OCI-LY7 (cell line): ENCODE data around the gene CFAP77. TPM values are rescaled to one million over a fixed set of nuclear protein-coding genes. Genes with fewer than 3 reads are reported as not detected.

Source experiments
- BruUV-seq: library from RNA; stranded (reverse); fragments of 400-500 nt; replicated peaks from 2 replicates; lab custom pipeline; 2021; lab: Mats Ljungman, UMichigan
- CTCF ChIA-PET: fragments of 300-600 bp; sonication (Branson Sonifier 250); formaldehyde crosslinking; loops from one replicate; lab custom pipeline; 2022; ENCODE audit warnings: antibody characterized with exemption; ENCODE audit not compliant: unreplicated experiment; lab: Charles Lee
- POLR2A ChIA-PET: fragments of 300-600 bp; sonication (Branson Sonifier 250); formaldehyde crosslinking; loops from one replicate; lab custom pipeline; 2022; ENCODE audit warnings: antibody characterized with exemption; lab: Charles Lee
- DNase-seq: peaks from one replicate; pipeline ENCODE4 v3.0.0-alpha.2; 2015; ENCODE audit warnings: low spot score
- H2AFZ ChIP-seq: fragments of 200-600 bp; sonication (generic), shearing (Covaris generic); 2 replicates; pipeline ENCODE4 v1.6.1; 2014; ENCODE audit warnings: mild to moderate bottlenecking, antibody characterized with exemption, low read length, moderate library complexity
- H3K27ac ChIP-seq: fragments of 200-600 bp; sonication (generic); 2 replicates; pipeline ENCODE4 v1.5.1; 2014; ENCODE audit warnings: mixed run types, low read depth, mild to moderate bottlenecking, moderate library complexity, low read length, inconsistent platforms; ENCODE audit not compliant: poor library complexity, severe bottlenecking
- H3K36me3 ChIP-seq: fragments of 200-600 bp; sonication (generic); 2 replicates; pipeline ENCODE4 v1.6.1; 2014; ENCODE audit warnings: mild to moderate bottlenecking, antibody characterized with exemption, low read length, moderate library complexity, mixed read lengths; ENCODE audit not compliant: insufficient read depth
- H3K4me1 ChIP-seq: fragments of 200-600 bp; sonication (generic); 2 replicates; pipeline ENCODE4 v1.5.1; 2014; ENCODE audit warnings: mild to moderate bottlenecking, low read length; ENCODE audit not compliant: insufficient read depth, poor library complexity, severe bottlenecking
- H3K4me2 ChIP-seq: fragments of 200-600 bp; sonication (generic); 2 replicates; pipeline ENCODE4 v1.6.1; 2014; ENCODE audit warnings: mild to moderate bottlenecking, low read length
- H3K4me3 ChIP-seq: fragments of 200-600 bp; sonication (generic); 2 replicates; pipeline ENCODE4 v1.5.1; 2014; ENCODE audit warnings: mild to moderate bottlenecking, low read depth, low read length; ENCODE audit not compliant: poor library complexity, severe bottlenecking
- H3K79me2 ChIP-seq: fragments of 200-600 bp; sonication (generic); 2 replicates; pipeline ENCODE4 v1.6.1; 2016; ENCODE audit warnings: low read depth, mild to moderate bottlenecking, low read length, moderate library complexity, mixed read lengths; ENCODE audit not compliant: insufficient read depth
- H3K9me2 ChIP-seq: fragments of 200-600 bp; sonication (generic); 2 replicates; pipeline ENCODE4 v1.6.1; 2016; ENCODE audit warnings: mild to moderate bottlenecking, low read length, mixed read lengths; ENCODE audit not compliant: insufficient read depth
- H3K9me3 ChIP-seq: fragments of 200-600 bp; sonication (generic); 2 replicates; pipeline ENCODE4 v1.6.1; 2014; ENCODE audit warnings: mild to moderate bottlenecking, mixed run types, low read length, mixed read lengths
- H4K20me1 ChIP-seq: fragments of 200-600 bp; sonication (generic); 2 replicates; pipeline ENCODE4 v1.6.1; 2014; ENCODE audit warnings: mild to moderate bottlenecking, antibody characterized with exemption, low read length, moderate library complexity, mixed read lengths; ENCODE audit not compliant: insufficient read depth
- EZH2phosphoT487 ChIP-seq: fragments of 200-600 bp; sonication (generic); IDR thresholded peaks from 2 replicates; pipeline ENCODE4 v1.6.1; 2018; ENCODE audit warnings: low read depth, borderline replicate concordance, mild to moderate bottlenecking, mixed run types, antibody characterized with exemption, low read length, moderate library complexity, mixed read lengths
- intact Hi-C: fragments of 100-400 bp; cut with micrococcal nuclease; formaldehyde crosslinking; loops from one replicate; pipeline ENCODE4 v1.10.0; 2022; ENCODE audit not compliant: unreplicated experiment
- total RNA-seq, 2 experiments: library from RNA; depleted of rRNA in 1 of 2; stranded (reverse); fragments of >200 nt in 1 of 2; shearing (Covaris generic) in 1 of 2; gene quantifications; 2 replicates each; pipeline ENCODE4 v1.2.3, GENCODE V29; 2014 to 2022
- TF ChIP-seq, protein P1 (sequence below): fragments of 200-600 bp; sonication (generic); conservative IDR thresholded peaks from 2 replicates; pipeline ENCODE4 v1.5.1; 2014; ENCODE audit warnings: mild to moderate bottlenecking, antibody characterized with exemption, low read length, moderate library complexity, mixed read lengths

CFAP77 gene
- total RNA-seq, 2 experiments from 2014 or later, result not detected

DNA sequence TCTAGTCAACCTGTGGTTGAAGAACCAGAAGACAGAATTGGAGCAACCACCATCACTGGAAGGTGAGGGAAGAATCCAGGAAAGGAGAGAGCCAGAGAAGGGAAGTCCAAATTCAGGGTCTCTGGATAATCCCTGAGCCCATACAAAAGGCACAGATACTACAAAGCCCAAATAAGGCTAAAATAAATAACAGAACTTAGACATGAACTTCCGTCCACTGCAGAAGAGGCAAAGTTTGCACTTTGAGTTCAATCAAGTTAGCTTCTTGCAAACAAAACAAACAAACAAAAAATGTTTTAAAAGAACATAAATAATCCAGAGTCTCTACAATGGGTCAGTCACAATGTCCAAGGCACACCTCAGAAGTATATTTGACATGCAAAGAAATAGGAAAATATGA is 21.0 kb downstream of the CFAP77 start:
- Histone ChIP-seq H3K36me3 (no peaks in the 10 kb centered on the region), H3K4me3 (no peak overlapping the region), H3K9me3 (no peaks in the 10 kb centered on the region), H2AFZ (no peak overlapping the region), H3K27ac (no peak overlapping the region), H3K4me1 (no peaks in the 10 kb centered on the region), H4K20me1 (no peaks in the 10 kb centered on the region), H3K9me2 (no peaks in the 10 kb centered on the region), H3K79me2 (no peaks in the 10 kb centered on the region), H3K4me2 (no peak overlapping the region)
- ChIA-PET CTCF (no interaction called here), POLR2A (interaction anchor here (0.6 kb wide), 1 partner anchor 581 kb away, joined by 3 read pairs; no protein-coding TSS in a partner anchor)
- no peak for DNase-seq
- no peak for TF ChIP-seq EZH2phosphoT487
- TF ChIP-seq, protein P1, sequence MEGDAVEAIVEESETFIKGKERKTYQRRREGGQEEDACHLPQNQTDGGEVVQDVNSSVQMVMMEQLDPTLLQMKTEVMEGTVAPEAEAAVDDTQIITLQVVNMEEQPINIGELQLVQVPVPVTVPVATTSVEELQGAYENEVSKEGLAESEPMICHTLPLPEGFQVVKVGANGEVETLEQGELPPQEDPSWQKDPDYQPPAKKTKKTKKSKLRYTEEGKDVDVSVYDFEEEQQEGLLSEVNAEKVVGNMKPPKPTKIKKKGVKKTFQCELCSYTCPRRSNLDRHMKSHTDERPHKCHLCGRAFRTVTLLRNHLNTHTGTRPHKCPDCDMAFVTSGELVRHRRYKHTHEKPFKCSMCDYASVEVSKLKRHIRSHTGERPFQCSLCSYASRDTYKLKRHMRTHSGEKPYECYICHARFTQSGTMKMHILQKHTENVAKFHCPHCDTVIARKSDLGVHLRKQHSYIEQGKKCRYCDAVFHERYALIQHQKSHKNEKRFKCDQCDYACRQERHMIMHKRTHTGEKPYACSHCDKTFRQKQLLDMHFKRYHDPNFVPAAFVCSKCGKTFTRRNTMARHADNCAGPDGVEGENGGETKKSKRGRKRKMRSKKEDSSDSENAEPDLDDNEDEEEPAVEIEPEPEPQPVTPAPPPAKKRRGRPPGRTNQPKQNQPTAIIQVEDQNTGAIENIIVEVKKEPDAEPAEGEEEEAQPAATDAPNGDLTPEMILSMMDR, result no peak
- no TSS peak for BruUV-seq
- intact Hi-C loops, result no loop called here

DNA sequence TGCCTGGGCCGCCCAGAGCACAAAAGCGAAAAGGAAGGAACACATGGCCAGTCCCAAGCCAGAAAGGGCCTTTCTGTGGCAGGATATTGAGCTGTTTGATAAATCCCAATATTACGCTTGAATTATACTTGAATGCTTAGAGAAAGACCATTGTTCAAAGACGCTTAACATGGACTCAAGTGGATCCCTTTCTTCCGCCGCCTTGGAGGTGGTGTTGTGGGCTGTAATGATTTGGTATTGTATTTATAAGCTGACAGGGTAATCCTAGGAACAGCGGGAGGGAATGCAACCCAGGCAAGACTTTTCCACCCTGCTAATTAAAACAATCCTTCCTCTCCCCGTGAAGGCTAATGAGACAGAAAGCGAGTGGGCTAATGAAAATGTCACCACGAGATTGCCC is 24.9 kb downstream of the CFAP77 start:
- CTCF ChIA-PET, result no interaction called here

DNA sequence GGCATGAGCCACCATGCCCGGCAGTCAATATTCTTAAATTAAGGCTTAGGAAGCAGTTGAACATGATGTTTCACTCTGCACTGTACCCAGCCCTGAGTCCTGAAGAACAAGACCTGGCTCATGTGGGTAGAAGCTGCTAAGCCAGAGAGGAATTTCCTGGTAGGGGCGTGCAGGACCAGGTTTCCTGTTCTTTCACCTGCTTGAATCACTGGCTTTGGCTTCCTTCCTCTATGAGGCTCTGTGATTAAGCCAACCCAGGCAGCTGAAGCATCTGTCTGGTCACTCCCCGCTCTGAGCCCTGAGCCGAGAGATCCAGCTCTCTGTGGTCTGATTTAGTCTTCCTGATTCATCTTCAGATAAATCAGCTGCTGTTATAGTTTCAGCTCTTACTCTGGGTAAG is 29.1 kb downstream of the CFAP77 start:
- H3K9me3 ChIP-seq, result no peaks in the 10 kb centered on the region
- no peak overlapping the region for H3K4me2 ChIP-seq
- no peaks in the 10 kb centered on the region for H3K36me3 ChIP-seq
- H3K4me1 ChIP-seq, result no peaks in the 10 kb centered on the region
- H4K20me1 ChIP-seq, result no peaks in the 10 kb centered on the region
- BruUV-seq, result no TSS peak
- no peak overlapping the region for H3K27ac ChIP-seq
- no peak overlapping the region for H3K4me3 ChIP-seq
- H3K79me2 ChIP-seq, result no peaks in the 10 kb centered on the region
- H3K9me2 ChIP-seq, result no peaks in the 10 kb centered on the region
- TF ChIP-seq, protein P1, result no peak
- no peak for TF ChIP-seq EZH2phosphoT487
- intact Hi-C loops, result no loop called here
- no peak overlapping the region for H2AFZ ChIP-seq
- no peak for DNase-seq
- ChIA-PET CTCF (no interaction called here), POLR2A (interaction anchor here (0.5 to 0.6 kb wide), 2 partner anchors 24 to 530 kb away, joined by 4 read pairs; no protein-coding TSS in a partner anchor)

More for the DNA sequence above, 24.9 kb downstream of the CFAP77 start:
- Histone ChIP-seq H4K20me1 (no peaks in the 10 kb centered on the region), H3K9me3 (no peaks in the 10 kb centered on the region), H3K36me3 (no peaks in the 10 kb centered on the region), H3K4me3 (no peak overlapping the region), H3K27ac (no peak overlapping the region), H3K4me1 (no peaks in the 10 kb centered on the region), H3K4me2 (no peak overlapping the region), H3K9me2 (no peaks in the 10 kb centered on the region), H3K79me2 (no peaks in the 10 kb centered on the region), H2AFZ (no peak overlapping the region)
- POLR2A ChIA-PET, result no interaction called here
- no peak for DNase-seq
- no peak for TF ChIP-seq EZH2phosphoT487
- TF ChIP-seq, protein P1, result no peak
- no TSS peak for BruUV-seq
- intact Hi-C loops, result no loop called here
